Measurements from ENCODE around the gene SLC25A10.
A peak's percentile ranks its signal among the peaks of the same experiment; 100 is the strongest.

SLC25A10 gene

DNA sequence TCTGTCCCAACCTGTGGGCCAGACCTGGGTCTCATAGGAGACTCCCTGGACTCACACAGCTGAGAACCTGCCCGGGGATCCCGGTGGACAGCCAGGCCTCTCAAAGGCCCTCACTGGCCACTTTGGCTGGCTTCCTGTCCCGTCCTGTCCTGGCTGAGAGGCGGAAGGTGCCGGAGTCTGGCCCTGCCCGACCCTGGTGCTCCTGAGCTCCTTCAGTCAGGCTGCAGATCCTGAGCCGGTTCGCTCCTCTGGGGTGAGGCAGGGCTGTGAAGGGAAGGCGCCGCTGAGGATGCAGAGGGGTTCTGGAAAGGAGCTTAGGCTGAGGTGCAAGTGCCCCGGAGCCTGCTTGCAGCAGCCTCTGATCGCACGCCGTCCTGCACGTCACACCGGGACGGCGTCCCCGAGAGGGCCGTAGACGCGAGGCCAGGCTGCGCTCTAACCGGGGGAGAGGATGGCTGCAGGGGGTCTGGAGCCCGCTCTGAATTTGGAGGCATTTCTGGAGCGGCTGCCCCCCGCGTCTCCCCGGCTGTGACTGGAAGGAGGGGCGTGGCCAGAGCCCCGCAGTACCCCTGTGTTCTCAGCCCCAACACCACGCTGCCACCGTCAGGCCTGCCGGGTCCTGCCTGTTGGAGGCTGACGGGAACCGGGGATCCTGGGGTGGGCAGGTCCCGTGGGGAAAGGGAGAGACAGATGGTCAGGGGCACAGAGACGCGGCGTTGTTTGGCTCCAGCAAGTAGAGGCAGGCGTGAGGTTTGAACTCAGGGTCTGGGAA is 24.1 kb upstream of the SLC25A10 start:
- DNase-seq (ENCODE audit: low spot score), result no peak

- no peak for DNase-seq (ENCODE audit: low spot score)
These were observed 23.5 kb upstream of the SLC25A10 start for GRCh38 chr17:81688616-81689015.

GRCh38 chr17:81690066-81690465 is 22.0 kb upstream of the SLC25A10 start:
- DNase-seq (ENCODE audit: low spot score), result no peak

- no peak for DNase-seq (ENCODE audit: low spot score)
These were observed 21.5 kb upstream of the SLC25A10 start for GRCh38 chr17:81690549-81690948.

DNA sequence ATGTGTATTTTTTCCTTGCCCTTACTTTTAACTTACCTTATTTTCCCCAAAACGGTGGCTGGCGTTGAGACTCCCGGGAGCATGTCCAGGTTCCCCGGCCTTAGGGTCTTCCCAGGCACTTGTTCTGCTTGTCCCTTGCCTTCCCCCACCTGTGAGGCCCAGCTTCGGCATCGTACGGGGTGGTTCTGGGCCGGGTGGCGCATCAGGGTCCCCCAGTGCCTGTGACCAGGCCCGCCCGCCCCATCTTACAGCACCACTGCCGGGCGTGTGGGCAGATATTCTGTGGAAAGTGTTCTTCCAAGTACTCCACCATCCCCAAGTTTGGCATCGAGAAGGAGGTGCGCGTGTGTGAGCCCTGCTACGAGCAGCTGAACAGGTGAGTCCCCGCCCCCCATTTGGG is 20.9 kb upstream of the SLC25A10 start:
- no peak for DNase-seq (ENCODE audit: low spot score)

- no peak for DNase-seq (ENCODE audit: low spot score)
These were observed 20.5 kb upstream of the SLC25A10 start for GRCh38 chr17:81691608-81692007.

GRCh38 chr17:81693509-81694210 is 18.4 kb upstream of the SLC25A10 start:
- no peak for DNase-seq (ENCODE audit: low spot score)

DNA sequence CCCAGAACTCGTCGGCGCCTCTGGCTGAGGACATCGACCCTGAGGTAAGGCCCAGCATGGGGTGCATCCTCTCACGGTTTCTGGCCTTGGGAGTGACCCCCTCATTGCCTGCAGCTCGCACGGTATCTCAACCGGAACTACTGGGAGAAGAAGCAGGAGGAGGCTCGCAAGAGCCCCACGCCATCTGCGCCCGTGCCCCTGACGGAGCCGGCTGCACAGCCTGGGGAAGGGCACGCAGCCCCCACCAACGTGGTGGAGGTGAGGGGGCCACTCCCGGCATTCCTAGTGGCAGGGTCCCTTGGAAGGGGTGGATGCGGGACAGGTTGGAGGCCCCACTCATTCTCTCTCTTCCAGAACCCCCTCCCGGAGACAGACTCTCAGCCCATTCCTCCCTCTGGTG is 17.3 kb upstream of the SLC25A10 start:
- no peak for DNase-seq (ENCODE audit: low spot score)

GRCh38 chr17:81695211-81695610 is 16.9 kb upstream of the SLC25A10 start:
- no peak for DNase-seq (ENCODE audit: low spot score)

GRCh38 chr17:81695801-81696200 is 16.3 kb upstream of the SLC25A10 start:
- DNase-seq (ENCODE audit: low spot score), result no peak

- no peak for DNase-seq (ENCODE audit: low spot score)
These were observed 15.7 kb upstream of the SLC25A10 start for GRCh38 chr17:81696218-81696941.

DNA sequence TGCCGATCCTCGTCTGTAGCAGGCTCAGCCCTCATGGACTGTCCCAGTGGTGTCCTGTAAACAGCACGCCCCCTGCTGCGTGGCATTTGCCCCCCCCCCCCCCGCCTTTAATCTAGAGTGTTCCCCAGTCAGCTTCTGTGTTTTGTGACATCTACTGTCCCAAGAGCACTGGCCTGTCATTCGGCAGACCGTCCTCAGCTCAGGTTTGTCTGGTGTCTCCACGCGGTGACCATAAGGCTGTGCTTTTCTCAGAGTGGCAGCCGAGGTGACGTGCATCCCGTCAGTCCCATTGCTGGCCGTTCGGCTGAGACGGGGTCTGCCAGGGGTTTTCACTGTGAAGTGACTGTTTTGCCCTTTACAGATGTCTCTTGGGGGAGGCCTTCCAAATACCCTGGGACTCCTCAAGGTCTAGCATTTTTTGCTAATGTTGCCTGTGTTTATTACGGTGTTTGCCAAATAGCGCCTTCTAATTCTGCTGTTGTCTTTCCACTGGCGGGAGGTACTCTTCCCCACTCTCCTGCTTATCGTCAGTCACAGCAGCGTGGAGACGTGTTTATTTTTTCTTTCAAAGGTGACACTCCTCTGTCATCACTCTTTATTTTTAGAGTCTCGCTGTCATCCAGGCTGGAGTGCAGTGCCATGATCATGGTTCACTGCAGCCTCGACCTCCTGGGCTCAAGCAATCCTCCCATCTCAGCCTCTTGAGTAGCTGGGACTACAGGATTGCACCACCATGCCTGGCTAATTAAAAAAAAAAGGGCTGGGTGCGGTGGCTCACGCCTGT is 14.6 kb upstream of the SLC25A10 start:
- no peak for DNase-seq (ENCODE audit: low spot score)

- DNase-seq (ENCODE audit: low spot score), result no peak
These were observed 11.5 kb upstream of the SLC25A10 start for GRCh38 chr17:81700353-81701287.

GRCh38 chr17:81701288-81702071 is 10.6 kb upstream of the SLC25A10 start:
- DNase-seq (ENCODE audit: low spot score), result peak; percentile 40

DNA sequence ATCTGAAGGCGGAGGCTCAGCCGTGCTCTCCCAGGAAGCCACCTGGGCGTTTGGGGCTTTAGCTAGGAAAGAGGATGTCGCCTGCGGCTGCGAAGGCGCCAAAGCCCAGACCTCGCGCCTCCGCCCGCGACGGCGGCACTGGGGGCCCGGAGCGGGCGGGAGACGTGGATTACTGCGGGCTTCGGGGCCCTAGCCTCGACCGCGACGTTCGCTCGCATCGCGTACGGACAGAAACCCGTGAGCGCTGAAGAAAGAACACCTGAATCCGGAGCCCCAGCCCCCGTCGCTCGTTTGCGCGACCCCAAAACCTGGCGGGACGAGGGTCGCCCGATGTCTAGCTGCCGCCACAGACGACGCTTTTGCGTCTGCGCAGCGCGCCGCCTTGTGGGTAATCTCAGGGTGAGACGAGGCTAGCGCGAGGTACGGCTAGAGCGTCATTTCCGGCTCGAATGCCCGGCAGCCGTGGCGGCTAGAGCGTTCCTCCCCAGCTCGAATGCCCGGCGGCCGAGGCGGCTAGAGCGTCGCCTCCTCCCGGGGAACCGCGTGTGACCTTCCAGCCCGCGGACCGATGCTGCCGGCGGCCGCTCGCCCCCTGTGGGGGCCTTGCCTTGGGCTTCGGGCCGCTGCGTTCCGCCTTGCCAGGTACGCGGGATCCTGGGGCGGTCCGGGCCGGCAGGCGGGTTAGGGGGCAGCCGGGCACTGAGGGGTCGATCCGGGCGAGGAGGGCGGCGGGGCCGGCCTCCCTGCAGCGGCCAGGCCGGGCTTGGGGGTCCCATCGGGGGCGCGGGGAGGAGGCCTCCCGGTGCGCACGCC is 8.9 kb upstream of the SLC25A10 start, which contains the start of gene MRPL12:
MRPL12 (plus strand) TSS at position 434 of the 813 bp plus-strand sequence; CDS start at position 569, 135 bp downstream.
- peak; percentile 96 for DNase-seq (ENCODE audit: low spot score)

DNA sequence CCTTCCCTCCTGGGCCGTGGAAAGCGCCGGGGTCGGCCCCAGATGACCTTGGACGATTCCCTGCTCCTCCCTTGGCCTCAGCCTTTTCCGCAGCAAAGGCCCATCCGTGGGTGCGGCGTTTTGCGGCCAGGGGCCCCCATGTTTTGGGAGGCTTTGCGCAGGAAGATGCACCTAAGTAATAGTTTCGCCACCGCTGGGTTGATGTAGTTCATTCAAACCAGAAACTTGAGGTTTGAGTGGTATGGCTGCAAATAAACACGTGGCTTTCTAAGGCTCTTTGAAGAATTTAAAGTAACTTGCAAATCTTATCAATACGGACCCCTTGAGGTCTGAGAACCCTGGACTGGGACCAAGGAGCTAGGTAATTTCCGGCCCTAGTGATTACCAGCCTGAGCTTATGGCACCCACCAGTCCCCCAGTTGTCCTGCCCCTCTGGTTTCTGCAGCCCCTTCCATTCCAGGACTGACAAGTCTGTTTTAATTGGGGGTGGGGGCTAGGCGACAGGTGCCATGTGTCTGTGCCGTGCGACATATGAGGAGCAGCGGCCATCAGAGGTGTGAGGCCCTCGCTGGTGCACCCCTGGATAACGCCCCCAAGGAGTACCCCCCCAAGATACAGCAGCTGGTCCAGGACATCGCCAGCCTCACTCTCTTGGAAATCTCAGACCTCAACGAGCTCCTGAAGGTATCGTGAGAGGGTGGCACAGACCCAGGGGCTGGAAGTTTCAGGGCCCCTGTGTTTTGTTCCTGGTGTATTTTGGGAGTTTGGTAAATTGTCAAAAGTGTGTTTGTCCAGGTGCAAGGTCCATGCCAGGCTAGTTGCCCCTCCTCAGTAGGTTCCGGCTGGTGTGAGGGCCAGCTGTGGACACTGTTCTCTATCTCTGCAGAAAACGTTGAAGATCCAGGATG is 8.1 kb upstream of the SLC25A10 start:
- no peak for DNase-seq (ENCODE audit: low spot score)

GRCh38 chr17:81705518-81706231 is 6.4 kb upstream of the SLC25A10 start:
- no peak for DNase-seq (ENCODE audit: low spot score)

Measured in GM03348 (cell line).